ENCODE measurements around the gene SMAP2.

GRCh38 chr1:40397258-40397657, 23.7 kb downstream of the SMAP2 start:
- TF ChIP-seq POLR2AphosphoS5 (IDR thresholded peaks at IDR 0.05; ENCODE audit: borderline replicate concordance, low read depth, low read length), result no peak
- no peak for TF ChIP-seq EZH2 (IDR thresholded peaks at IDR 0.05)
